Memory B cell (primary cell): ENCODE data around the gene VIPR1.
"Not testable (repeated sequence)": the region's sequence is repeated elsewhere in the genome, so short reads cannot be mapped to it uniquely, and the experiment has no call there.

ENCODE experiments used
- ATAC-seq: fragments of 150-1000 bp; cut with Tn5 transposase; 2 replicates; pipeline ENCODE4 v1.10.0; 2021; ENCODE audit warnings: low read depth, mild to moderate bottlenecking, moderate library complexity
- DNase-seq, 2 donors: peaks; one replicate each; pipeline ENCODE4 v3.0.0; 2022; ENCODE audit warnings: low spot score in 2 of 2
- H3K27ac Mint-ChIP-seq: one replicate; pipeline ENCODE4 v1.8.0; 2022; ENCODE audit warnings: mild to moderate bottlenecking, moderate library complexity, mixed read lengths
- H3K27me3 Mint-ChIP-seq: one replicate; pipeline ENCODE4 v1.8.0; 2022; ENCODE audit warnings: mixed read lengths
- H3K36me3 Mint-ChIP-seq: one replicate; pipeline ENCODE4 v1.8.0; 2022; ENCODE audit warnings: mild to moderate bottlenecking, mixed read lengths
- H3K4me1 Mint-ChIP-seq: one replicate; pipeline ENCODE4 v1.8.0; 2022; ENCODE audit warnings: mixed read lengths
- H3K4me3 Mint-ChIP-seq: one replicate; pipeline ENCODE4 v1.8.0; 2022; ENCODE audit warnings: mild to moderate bottlenecking, moderate library complexity, mixed read lengths
- H3K9me3 Mint-ChIP-seq: one replicate; pipeline ENCODE4 v1.8.0; 2022; ENCODE audit warnings: mixed read lengths

VIPR1 gene

GRCh38 chr3:42544492-42545283, 42.2 kb downstream of the VIPR1 start:
- H3K9me3 Mint-ChIP-seq = no peaks in the 10 kb centered on the region
- H3K36me3 Mint-ChIP-seq = no peaks in the 10 kb centered on the region
- H3K4me3 Mint-ChIP-seq = no peak overlapping the region
- ATAC-seq = no peak
- DNase-seq = no peak
- H3K4me1 Mint-ChIP-seq = peaks cover 3% of the 10 kb centered on the region
- peaks cover 2% of the 10 kb centered on the region for H3K27me3 Mint-ChIP-seq
- H3K27ac Mint-ChIP-seq = no peak overlapping the region

- Mint-ChIP-seq H3K4me1 (no peaks in the 10 kb centered on the region), H3K4me3 (no peak overlapping the region), H3K36me3 (peaks cover under 1% of the 10 kb centered on the region), H3K27ac (no peak overlapping the region), H3K9me3 (no peaks in the 10 kb centered on the region), H3K27me3 (no peaks in the 10 kb centered on the region)
- ATAC-seq (no peak), DNase-seq (no peak)
Measured at GRCh38 chr3:42545284-42545900, 42.9 kb downstream of the VIPR1 start.

GRCh38 chr3:42546691-42547213, 44.3 kb downstream of the VIPR1 start:
- H3K27me3 Mint-ChIP-seq = no peaks in the 10 kb centered on the region
- no peak overlapping the region for H3K27ac Mint-ChIP-seq
- no peaks in the 10 kb centered on the region for H3K9me3 Mint-ChIP-seq
- no peak overlapping the region for H3K4me3 Mint-ChIP-seq
- H3K36me3 Mint-ChIP-seq = peaks cover 2% of the 10 kb centered on the region
- DNase-seq (no peak), ATAC-seq (no peak)
- H3K4me1 Mint-ChIP-seq = no peaks in the 10 kb centered on the region

GRCh38 chr3:42547401-42547945, 45.0 kb downstream of the VIPR1 start:
- ATAC-seq (peak; percentile 73), DNase-seq (peak; percentile 58 to 65)
- no peaks in the 10 kb centered on the region for H3K9me3 Mint-ChIP-seq
- peaks cover 2% of the 10 kb centered on the region for H3K36me3 Mint-ChIP-seq
- no peaks in the 10 kb centered on the region for H3K27me3 Mint-ChIP-seq
- H3K4me3 Mint-ChIP-seq = no peak overlapping the region
- no peaks in the 10 kb centered on the region for H3K4me1 Mint-ChIP-seq
- no peak overlapping the region for H3K27ac Mint-ChIP-seq

GRCh38 chr3:42549131-42549530, 46.7 kb downstream of the VIPR1 start:
- no peaks in the 10 kb centered on the region for H3K27me3 Mint-ChIP-seq
- H3K27ac Mint-ChIP-seq = no peak overlapping the region
- DNase-seq (no peak), ATAC-seq (no peak)
- no peaks in the 10 kb centered on the region for H3K4me1 Mint-ChIP-seq
- peaks cover 11% of the 10 kb centered on the region for H3K36me3 Mint-ChIP-seq
- no peak overlapping the region for H3K4me3 Mint-ChIP-seq
- no peaks in the 10 kb centered on the region for H3K9me3 Mint-ChIP-seq

GRCh38 chr3:42550250-42550649, 47.8 kb downstream of the VIPR1 start:
- H3K27ac Mint-ChIP-seq = peak overlapping the region; percentile 50
- H3K36me3 Mint-ChIP-seq = peaks cover 11% of the 10 kb centered on the region
- no peaks in the 10 kb centered on the region for H3K4me1 Mint-ChIP-seq
- H3K4me3 Mint-ChIP-seq = no peak overlapping the region
- DNase-seq (no peak), ATAC-seq (no peak)
- no peaks in the 10 kb centered on the region for H3K9me3 Mint-ChIP-seq
- H3K27me3 Mint-ChIP-seq = no peaks in the 10 kb centered on the region

GRCh38 chr3:42552830-42553229, 50.4 kb downstream of the VIPR1 start:
- Mint-ChIP-seq H3K36me3 (peaks cover 29% of the 10 kb centered on the region), H3K27ac (peak overlapping the region; percentile 5), H3K4me3 (no peak overlapping the region), H3K27me3 (no peaks in the 10 kb centered on the region), H3K9me3 (no peaks in the 10 kb centered on the region), H3K4me1 (no peaks in the 10 kb centered on the region)
- DNase-seq (no peak), ATAC-seq (no peak)

- Mint-ChIP-seq H3K4me3 (no peak overlapping the region), H3K27ac (peak overlapping the region; percentile 69), H3K36me3 (peaks cover 36% of the 10 kb centered on the region), H3K4me1 (no peaks in the 10 kb centered on the region), H3K9me3 (no peaks in the 10 kb centered on the region), H3K27me3 (no peaks in the 10 kb centered on the region)
- DNase-seq (no peak), ATAC-seq (no peak)
Measured at GRCh38 chr3:42556089-42556632, 53.7 kb downstream of the VIPR1 start.

GRCh38 chr3:42556817-42557216, 54.4 kb downstream of the VIPR1 start:
- H3K4me1 Mint-ChIP-seq, H3K27me3 Mint-ChIP-seq, DNase-seq, H3K9me3 Mint-ChIP-seq, ATAC-seq, H3K27ac Mint-ChIP-seq, H3K4me3 Mint-ChIP-seq: not testable (repeated sequence)
- peaks cover 38% of the 10 kb centered on the region for H3K36me3 Mint-ChIP-seq

GRCh38 chr3:42557854-42558253, 55.4 kb downstream of the VIPR1 start:
- DNase-seq (no peak), ATAC-seq (no peak)
- no peaks in the 10 kb centered on the region for H3K27me3 Mint-ChIP-seq
- no peaks in the 10 kb centered on the region for H3K9me3 Mint-ChIP-seq
- H3K36me3 Mint-ChIP-seq = peaks cover 39% of the 10 kb centered on the region
- H3K4me3 Mint-ChIP-seq = no peak overlapping the region
- no peak overlapping the region for H3K27ac Mint-ChIP-seq
- no peaks in the 10 kb centered on the region for H3K4me1 Mint-ChIP-seq

- no peaks in the 10 kb centered on the region for H3K27me3 Mint-ChIP-seq
- H3K4me3 Mint-ChIP-seq = no peak overlapping the region
- no peak overlapping the region for H3K27ac Mint-ChIP-seq
- ATAC-seq (no peak), DNase-seq (no peak)
- H3K36me3 Mint-ChIP-seq = peaks cover 40% of the 10 kb centered on the region
- H3K4me1 Mint-ChIP-seq = no peaks in the 10 kb centered on the region
- no peaks in the 10 kb centered on the region for H3K9me3 Mint-ChIP-seq
Measured at GRCh38 chr3:42562047-42562907, 59.8 kb downstream of the VIPR1 start.

- Mint-ChIP-seq H3K27ac (no peak overlapping the region), H3K27me3 (no peaks in the 10 kb centered on the region), H3K9me3 (peaks cover 6% of the 10 kb centered on the region), H3K4me1 (peaks cover 10% of the 10 kb centered on the region), H3K36me3 (peaks cover 42% of the 10 kb centered on the region), H3K4me3 (no peak overlapping the region)
- no peak for ATAC-seq
- no peak for DNase-seq
Measured at GRCh38 chr3:42569593-42570142, 67.2 kb downstream of the VIPR1 start.

GRCh38 chr3:42572278-42572677, 69.8 kb downstream of the VIPR1 start:
- peaks cover 14% of the 10 kb centered on the region for H3K4me1 Mint-ChIP-seq
- H3K4me3 Mint-ChIP-seq = no peak overlapping the region
- H3K27me3 Mint-ChIP-seq = no peaks in the 10 kb centered on the region
- peak; percentile 68 for ATAC-seq
- peaks cover 47% of the 10 kb centered on the region for H3K36me3 Mint-ChIP-seq
- H3K27ac Mint-ChIP-seq = no peak overlapping the region
- H3K9me3 Mint-ChIP-seq = peaks cover 10% of the 10 kb centered on the region
- DNase-seq = no peak
